Parathyroid adenoma (tissue), 2 donors: Measurements from ENCODE around the gene BAZ1A.

Experiments
- H2AFZ ChIP-seq: fragments of 300-600 bp; sonication (generic); one replicate; pipeline ENCODE4 v1.7.0; 2017; ENCODE audit warnings: antibody characterized with exemption, mild to moderate bottlenecking
- H3K27ac ChIP-seq: fragments of 300-600 bp; sonication (generic); one replicate; pipeline ENCODE4 v1.7.0; 2017
- H3K27me3 ChIP-seq: fragments of 300-600 bp; sonication (generic); one replicate; pipeline ENCODE4 v1.7.0; 2017; ENCODE audit warnings: low read length; ENCODE audit not compliant: control insufficient read depth, insufficient read depth
- H3K36me3 ChIP-seq: fragments of 300-600 bp; sonication (generic); one replicate; pipeline ENCODE4 v1.7.0; 2017; ENCODE audit warnings: low read length; ENCODE audit not compliant: control insufficient read depth, insufficient read depth
- H3K4me1 ChIP-seq: fragments of 300-600 bp; sonication (generic); one replicate; pipeline ENCODE4 v1.7.0; 2017; ENCODE audit warnings: control low read depth
- H3K4me2 ChIP-seq: fragments of 300-600 bp; sonication (generic); one replicate; pipeline ENCODE4 v1.7.0; 2017; ENCODE audit warnings: low read length
- H3K4me3 ChIP-seq: fragments of 300-600 bp; sonication (generic); one replicate; pipeline ENCODE4 v1.7.0; 2017; ENCODE audit warnings: low read depth, low read length
- H3K79me2 ChIP-seq: fragments of 300-600 bp; sonication (generic); one replicate; pipeline ENCODE4 v1.7.0; 2017; ENCODE audit warnings: control low read depth
- H3K9ac ChIP-seq: fragments of 300-600 bp; sonication (generic); one replicate; pipeline ENCODE4 v1.7.0; 2017; ENCODE audit warnings: mild to moderate bottlenecking
- H3K9me3 ChIP-seq: fragments of 300-600 bp; sonication (generic); one replicate; pipeline ENCODE4 v1.7.0; 2017; ENCODE audit warnings: low read length; ENCODE audit not compliant: control insufficient read depth
- CTCF ChIP-seq: fragments of 300-600 bp; sonication (generic); IDR thresholded peaks from one replicate; pipeline ENCODE4 v1.7.0; 2017; ENCODE audit warnings: antibody characterized with exemption, mild to moderate bottlenecking
- donor health status: primary hyperparathyroidism.

Gene BAZ1A

GRCh38 chr14:34883954-34884353, 8.8 kb upstream of the BAZ1A start:
- Histone ChIP-seq H3K4me3 (no peak overlapping the region), H3K4me1 (no peaks in the 10 kb centered on the region), H3K79me2 (no peaks in the 10 kb centered on the region), H3K9ac (no peak overlapping the region), H3K27me3 (no peaks in the 10 kb centered on the region), H2AFZ (no peak overlapping the region), H3K9me3 (no peaks in the 10 kb centered on the region), H3K4me2 (no peak overlapping the region), H3K36me3 (no peaks in the 10 kb centered on the region), H3K27ac (no peak overlapping the region)
- no peak for TF ChIP-seq CTCF

GRCh38 chr14:34874386-34875030, 652 bp downstream of the BAZ1A start:
- peak overlapping the region; percentile 87 for H3K9ac ChIP-seq
- no peaks in the 10 kb centered on the region for H3K79me2 ChIP-seq
- no peaks in the 10 kb centered on the region for H3K27me3 ChIP-seq
- TF ChIP-seq CTCF = peak; percentile 17
- peak overlapping the region; percentile 95 for H3K27ac ChIP-seq
- no peaks in the 10 kb centered on the region for H3K36me3 ChIP-seq
- peak overlapping the region; percentile 69 for H3K4me2 ChIP-seq
- H3K4me3 ChIP-seq = peak overlapping the region; percentile 91
- H2AFZ ChIP-seq = peak overlapping the region; percentile 97
- no peaks in the 10 kb centered on the region for H3K4me1 ChIP-seq
- no peaks in the 10 kb centered on the region for H3K9me3 ChIP-seq

GRCh38 chr14:34873589-34874385, 1.4 kb downstream of the BAZ1A start:
- peak overlapping the region; percentile 91 for H3K4me3 ChIP-seq
- no peaks in the 10 kb centered on the region for H3K9me3 ChIP-seq
- peak overlapping the region; percentile 97 for H2AFZ ChIP-seq
- H3K4me1 ChIP-seq = no peaks in the 10 kb centered on the region
- peak overlapping the region; percentile 69 for H3K4me2 ChIP-seq
- H3K79me2 ChIP-seq = no peaks in the 10 kb centered on the region
- H3K9ac ChIP-seq = peak overlapping the region; percentile 87
- H3K36me3 ChIP-seq = no peaks in the 10 kb centered on the region
- peak overlapping the region; percentile 95 for H3K27ac ChIP-seq
- no peaks in the 10 kb centered on the region for H3K27me3 ChIP-seq
- no peak for TF ChIP-seq CTCF

- Histone ChIP-seq H3K9ac (peak overlapping the region; percentile 87), H2AFZ (peak overlapping the region; percentile 97), H3K9me3 (no peaks in the 10 kb centered on the region), H3K79me2 (peaks cover 1% of the 10 kb centered on the region), H3K27ac (peak overlapping the region; percentile 95), H3K36me3 (no peaks in the 10 kb centered on the region), H3K4me1 (no peaks in the 10 kb centered on the region), H3K4me2 (peak overlapping the region; percentile 69), H3K27me3 (no peaks in the 10 kb centered on the region), H3K4me3 (peak overlapping the region; percentile 91)
- TF ChIP-seq CTCF = no peak
Observed at GRCh38 chr14:34872822-34873588, 2.2 kb downstream of the BAZ1A start.
